NOMO-1 (cell line): ENCODE measurements around the gene TFPT.
A peak's percentile ranks its signal among the peaks of the same experiment; 100 is the strongest.
"Not testable (repeated sequence)": the region's sequence is repeated elsewhere in the genome, so short reads cannot be mapped to it uniquely, and the experiment has no call there.

Source experiments
- DNase-seq, 2 experiments: peaks; one replicate each; lab custom pipeline; 2025; ENCODE audit not compliant: unreplicated experiment in 2 of 2; lab: John Stamatoyannopoulos, UW

The TFPT gene

DNA sequence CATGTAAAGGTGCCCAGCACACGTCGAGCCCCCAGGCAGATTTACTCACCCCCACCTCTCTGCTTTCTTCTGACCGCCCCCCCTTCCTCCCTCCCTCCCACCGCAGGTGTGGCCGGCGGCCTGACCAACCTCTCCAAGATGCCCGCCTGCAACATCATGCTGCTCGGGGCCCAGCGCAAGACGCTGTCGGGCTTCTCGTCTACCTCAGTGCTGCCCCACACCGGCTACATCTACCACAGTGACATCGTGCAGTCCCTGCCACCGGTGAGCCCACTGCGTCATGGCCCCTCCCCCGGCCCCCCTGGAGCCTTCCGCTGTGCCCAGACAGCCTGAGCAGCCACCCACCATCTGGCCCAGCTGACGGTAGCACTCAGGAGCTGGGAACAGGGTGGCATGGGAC is 8.9 kb upstream of the TFPT start:
- no peak for DNase-seq

DNA sequence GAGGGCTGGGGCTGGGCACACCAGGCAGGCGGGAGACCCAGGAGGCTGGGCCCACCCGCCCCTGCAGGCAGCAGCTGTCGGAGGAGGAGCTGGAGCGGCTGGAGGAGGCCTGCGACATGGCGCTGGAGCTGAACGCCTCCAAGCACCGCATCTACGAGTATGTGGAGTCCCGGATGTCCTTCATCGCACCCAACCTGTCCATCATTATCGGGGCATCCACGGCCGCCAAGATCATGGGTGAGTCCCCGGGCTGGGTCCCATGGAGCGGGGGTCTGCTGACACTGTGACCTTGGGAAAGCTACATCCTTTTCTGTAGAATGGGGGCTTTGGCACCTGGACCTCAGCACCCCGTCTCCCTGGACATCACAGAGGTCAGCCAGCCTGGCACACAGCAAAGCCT is 8.2 kb upstream of the TFPT start:
- no peak for DNase-seq

DNA sequence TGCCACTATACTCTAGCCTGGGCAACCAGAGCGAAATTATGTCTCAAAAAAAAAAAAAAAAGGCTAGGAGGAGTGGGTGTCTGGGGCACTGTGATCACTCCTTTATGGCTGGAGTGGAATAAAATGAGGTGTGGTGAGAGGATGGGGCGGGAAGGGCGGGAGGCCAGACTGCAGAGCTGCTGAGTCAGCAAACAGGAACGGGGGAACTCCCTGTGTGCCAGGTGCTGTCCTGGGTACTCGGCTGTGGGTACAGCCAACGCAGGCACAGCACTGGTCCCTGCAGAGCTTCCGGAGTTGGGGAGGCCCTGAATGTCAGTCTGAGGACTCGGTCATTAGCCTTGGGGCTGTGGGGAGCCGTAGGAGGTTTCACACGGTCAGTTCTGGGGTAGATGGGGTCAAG is 5.8 kb upstream of the TFPT start:
- no peak for DNase-seq

DNA sequence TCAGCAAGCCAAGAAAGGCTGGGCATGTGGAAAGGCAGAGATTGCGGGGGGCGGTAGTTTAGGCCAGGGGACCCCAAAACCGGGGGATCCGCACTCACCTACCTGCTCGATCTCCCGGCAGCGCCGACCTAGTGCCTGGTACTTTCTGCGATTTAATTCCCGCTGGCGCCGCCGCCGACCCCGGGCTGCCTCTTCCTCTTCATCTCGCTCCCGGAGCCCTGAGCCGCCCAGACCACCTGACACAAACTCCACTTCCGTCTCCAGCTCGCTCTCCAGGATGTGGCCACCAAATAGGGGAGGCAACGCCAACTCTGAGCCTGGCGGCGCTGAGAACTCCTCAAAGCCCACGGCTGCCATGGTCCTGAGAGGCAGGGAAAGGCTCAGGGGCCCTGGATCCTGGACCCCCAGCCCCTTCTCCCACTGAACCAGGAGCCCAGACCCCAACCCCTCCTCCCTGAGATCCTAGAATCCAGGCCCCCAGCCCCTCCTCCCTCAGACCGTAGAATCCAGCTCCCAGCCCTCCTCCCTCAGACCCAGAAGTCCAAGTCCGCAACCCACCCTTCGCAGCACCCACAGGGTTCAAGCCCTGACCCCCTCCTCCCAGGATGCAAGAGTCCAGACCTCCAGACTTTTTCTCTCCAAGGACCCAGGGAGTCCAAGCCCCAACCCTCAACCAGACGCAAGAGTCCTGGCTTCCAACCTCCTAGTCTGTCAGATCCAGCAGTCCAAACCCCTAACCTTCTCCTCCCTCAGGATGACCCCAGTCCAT is 933 bp downstream of the TFPT start:
- DNase-seq: peak; percentile 60 to 61

DNA sequence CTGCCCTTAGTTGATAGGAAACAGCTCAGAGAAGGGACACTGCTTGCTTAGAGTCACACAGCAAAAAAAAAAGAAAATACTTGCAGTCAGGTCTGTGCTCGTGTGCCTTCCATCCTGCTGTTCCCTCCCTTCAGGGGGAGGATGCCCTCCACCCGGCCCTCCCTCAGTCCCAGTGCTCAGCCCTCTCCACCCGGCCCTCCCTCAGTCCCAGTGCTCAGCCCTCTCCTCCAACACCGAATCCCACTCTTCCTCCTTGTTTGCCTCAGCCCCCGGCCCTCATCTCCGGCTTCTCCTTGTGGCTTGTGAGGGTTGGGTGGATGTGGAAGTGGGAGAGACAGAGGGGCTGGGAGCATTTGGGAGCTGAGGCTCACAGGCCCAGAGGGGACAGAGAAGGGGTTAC is 5.8 kb downstream of the TFPT start:
- no peak for DNase-seq

DNA sequence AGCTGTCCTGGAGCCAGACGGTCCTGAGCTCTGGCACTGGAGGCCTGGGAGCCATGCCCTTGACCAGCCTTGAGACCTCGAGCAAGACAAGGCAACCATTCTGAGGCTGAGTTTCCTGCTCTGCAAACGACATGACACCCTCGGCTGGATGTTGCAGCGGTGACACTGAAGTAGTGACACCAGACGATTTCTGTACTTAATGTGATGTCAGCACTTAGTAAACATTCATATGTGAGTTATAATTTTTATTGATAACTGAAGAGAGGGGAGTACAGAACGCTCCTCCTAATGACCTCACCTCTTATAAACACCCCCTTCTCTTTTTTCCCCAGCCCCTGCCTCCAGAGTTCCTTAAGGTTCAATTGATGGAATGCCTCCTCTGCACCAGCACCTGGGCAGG is 7.0 kb downstream of the TFPT start:
- DNase-seq: no peak

DNA sequence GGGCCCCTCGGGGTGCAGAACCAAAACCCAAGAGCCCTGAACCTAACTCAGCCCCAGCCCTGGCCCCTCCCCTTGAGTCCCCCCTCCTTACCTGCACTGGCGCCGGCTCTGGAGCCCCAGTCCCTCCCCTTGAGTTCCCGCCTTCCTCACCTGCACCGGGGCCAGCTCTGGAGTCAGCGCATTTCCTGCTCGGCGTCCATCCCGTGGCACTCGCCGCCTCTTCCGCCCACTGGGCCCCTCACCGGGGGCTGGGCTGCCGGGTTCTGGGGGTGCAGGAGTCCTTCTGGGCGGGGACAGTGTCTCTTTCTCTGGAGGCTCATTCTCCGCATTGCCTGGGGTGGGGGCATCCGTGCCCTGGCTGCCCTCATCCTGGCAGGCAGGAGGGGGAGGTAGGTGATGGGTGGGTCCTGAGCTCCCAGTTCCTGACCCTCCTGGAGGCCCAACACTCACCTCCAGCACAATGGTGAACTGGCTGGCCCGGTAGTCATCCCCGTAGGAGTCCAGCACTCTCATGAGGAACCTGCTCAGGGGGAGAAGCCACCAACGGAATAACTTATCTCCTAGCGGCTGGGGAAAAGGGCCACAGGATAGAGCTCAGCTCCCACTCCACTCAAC is 7.5 kb downstream of the TFPT start:
- no peak for DNase-seq

DNA sequence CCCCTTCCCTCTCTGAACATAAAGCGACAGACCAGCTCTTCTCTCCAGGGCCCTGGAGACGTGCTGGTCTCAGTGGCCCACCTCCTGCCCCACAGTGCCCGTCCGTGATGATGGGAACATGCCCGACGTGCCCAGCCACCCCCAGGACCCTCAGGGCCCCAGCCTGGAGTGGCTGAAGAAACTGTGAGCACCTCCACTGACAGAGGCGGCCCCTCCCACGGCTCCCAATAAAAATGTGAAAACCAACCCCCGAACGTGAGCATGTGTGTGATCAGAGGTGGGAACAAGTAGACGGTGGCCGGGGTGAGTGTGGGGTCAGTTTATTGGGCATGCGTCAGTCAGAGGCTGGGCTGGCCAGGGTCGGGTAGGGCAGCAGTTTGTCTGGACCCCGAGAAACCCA is 8.7 kb downstream of the TFPT start:
- no peak for DNase-seq

DNA sequence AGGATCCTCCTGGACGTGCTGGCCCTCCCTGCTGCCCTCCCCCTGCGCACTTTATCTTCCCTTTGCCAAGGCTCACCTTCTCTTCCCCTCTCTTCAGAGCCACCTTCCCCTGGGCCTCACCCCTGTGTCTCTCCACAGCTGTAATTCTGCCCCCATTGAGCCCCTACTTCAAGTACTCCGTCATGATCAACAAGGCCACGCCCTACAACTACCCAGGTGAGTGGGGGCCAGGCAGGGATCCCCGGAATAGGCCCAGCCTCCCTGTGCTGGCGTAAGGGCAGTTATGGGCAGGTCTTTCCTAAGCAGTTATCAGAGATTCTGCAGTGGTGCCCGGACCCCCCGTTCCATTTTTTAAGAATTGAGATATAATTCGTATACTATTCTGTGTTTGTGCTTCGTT is 9.7 kb downstream of the TFPT start:
- no peak for DNase-seq

DNA sequence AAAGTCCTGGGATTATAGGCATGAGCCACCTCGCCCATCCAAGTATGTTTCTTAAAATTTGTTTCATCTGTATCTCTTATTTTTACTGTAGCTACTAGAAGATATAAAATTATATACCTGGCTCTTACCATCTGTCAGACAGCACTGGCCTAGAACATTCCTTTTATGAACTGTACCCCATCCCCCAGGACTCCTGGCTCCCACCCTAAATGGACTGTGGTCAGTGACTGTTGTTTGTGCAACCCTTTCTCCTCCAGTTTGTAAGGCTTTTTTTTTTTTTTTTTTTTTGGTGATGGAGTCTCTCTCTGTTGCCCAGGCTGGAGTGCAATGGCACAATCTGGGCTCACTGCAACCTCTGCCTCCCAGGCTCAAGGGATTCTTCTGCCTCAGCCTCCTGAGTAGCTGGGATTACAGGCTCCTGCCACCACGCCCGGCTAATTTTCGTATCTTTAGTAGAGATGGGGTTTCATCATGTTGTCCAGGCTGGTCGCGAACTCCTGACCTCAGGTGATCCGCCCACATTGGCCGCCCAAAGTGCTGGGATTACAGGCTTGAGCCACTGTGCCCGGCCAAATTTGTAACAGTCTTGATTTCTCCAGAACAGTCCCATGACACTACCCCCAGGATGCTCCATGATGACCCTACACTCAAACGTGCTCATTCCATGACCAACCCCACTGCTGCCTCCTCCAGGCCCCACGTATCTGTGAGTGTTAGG is 10.3 kb downstream of the TFPT start:
- no peak for DNase-seq

DNA sequence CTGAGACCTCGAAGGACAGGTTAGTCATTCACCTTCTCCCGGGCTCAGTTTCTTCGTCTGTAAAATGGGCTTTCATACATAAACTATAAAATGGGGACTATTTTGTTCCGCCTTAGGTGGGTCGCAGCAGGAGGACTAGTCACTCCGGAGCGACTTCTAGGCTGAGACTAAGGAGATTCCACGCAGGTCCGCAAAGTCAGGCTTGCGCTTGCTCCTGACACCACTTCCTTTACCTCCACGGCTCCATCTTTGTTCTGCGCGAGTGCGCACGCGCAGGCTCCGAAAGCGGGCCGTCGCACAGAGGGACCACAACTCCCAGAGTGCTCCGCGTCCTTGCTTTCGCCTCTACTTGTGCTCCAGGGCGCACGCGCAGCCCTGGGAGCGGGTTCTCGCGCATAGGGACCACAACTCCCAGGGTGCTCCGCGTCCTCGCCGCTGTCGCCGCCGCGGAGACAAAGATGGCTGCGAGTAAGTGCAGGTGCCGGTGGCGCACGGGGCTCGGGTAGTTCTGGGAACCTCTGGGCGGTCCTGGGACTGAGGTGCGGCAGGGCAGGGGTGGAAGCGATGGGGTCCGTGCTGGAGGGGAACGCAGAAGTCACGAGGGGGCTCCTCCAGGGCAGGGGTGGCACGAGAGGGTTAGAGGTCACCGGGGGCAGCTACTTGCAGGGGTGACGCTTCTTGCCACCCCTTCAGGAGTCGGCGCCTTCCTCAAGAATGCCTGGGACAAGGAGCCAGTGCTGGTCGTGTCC is 12.9 kb downstream of the TFPT start, which contains the start of gene NDUFA3:
TSS of gene NDUFA3 (plus strand) at position 435 of the 749 bp plus-strand sequence. CDS start at position 459, 24 bp downstream.
- DNase-seq: peak; percentile 97

DNA sequence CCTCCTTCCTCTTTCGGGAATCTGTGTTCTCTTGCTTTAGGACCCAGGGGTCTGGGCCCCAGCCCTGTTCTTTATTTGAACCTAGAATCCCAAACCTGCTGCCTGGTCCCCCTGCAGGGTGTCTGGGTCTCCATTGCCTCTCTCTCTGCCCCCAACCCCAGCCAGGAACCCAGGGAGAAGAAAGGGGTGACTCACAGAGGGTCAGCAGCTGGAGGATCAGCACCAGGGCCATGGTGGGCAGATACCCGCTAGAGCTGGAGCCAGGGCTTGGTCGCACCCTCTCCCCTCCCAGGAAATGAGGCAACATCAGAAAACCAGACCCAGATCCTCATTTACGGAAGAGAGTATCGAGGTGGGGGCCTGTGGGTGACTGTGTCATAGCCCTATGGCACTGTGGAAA is 14.9 kb downstream of the TFPT start, which contains the start of gene OSCAR:
TSS of gene OSCAR (minus strand) at position 243 of the 400 bp plus-strand sequence. CDS start at position 232, 11 bp downstream.
- peak; percentile 14 to 19 for DNase-seq

DNA sequence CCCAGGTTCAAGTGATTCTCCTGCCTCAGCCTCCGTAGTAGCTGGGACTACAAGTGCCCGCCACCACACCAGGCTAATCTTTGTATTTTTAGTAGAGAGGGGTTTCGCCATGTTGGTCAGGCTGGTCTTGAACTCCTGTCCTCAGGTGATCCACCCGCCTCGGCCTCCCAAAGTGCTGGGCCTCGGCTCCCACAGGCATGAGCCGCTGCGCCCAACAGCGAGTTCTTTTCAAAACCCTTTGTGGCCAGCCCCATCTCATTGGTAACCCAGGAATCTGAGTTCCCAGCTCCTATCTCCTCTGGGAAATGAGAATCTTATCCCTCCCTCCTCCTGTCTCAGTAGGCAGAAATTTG is 15.6 kb downstream of the TFPT start:
- DNase-seq: not testable (repeated sequence)

DNA sequence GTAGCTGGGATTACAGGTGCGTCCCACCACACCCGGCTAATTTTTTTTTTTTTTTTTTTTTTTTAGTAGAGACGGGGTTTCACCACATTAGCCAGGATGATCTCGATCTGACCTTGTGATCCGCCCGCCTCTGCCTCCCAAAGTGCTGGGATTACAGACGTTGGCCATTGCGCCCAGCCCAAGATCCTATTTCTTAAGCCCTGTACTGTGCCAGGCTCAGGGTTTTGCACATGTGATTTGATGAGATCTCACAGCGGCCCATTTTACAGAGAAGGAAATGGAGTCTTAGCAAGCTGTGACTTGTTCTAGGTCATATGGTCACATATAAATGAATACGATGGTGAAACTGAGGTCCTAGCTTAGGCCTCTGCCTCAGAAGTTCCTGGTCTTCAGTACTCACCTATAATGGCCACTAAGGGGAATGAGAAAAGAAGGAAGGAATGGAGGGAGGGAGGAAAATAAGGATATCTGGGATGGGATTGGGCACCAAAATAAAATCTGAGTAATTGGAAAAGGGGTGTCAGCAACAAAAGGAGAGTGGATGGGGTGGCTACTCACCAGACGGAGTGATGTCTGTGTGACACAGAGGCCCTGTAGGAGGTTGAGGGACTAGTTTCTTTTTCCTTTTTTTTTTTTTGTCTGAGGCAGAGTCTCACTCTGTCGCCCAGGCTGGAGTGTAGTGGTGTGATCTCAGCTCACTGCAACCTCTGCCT is 16.1 kb downstream of the TFPT start:
- no peak for DNase-seq

DNA sequence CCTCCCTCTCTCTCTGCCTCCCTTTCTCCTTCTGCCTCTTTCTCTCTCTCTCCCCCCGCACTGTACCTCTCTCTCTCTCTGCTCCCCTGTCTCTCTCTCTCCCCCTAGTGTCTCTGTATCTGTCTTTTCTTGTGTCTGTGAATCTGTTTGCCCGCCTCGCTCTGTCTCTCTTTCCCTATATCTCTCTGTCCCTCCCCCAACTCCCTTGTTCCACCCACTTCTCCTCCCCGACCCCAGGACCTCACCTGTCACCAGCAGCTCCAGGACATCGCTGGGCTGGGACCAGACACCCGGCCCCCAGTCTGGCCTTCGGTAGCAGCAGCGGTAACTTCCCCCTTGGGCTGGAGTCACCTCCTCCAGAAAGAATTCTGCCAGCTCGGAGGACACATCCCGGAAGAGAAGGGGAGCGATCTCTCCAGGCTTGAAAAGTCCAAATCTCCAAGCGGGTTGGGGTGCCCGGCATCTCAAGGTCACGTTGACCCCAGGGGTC is 18.8 kb downstream of the TFPT start:
- DNase-seq: peak; percentile 30 to 47

DNA sequence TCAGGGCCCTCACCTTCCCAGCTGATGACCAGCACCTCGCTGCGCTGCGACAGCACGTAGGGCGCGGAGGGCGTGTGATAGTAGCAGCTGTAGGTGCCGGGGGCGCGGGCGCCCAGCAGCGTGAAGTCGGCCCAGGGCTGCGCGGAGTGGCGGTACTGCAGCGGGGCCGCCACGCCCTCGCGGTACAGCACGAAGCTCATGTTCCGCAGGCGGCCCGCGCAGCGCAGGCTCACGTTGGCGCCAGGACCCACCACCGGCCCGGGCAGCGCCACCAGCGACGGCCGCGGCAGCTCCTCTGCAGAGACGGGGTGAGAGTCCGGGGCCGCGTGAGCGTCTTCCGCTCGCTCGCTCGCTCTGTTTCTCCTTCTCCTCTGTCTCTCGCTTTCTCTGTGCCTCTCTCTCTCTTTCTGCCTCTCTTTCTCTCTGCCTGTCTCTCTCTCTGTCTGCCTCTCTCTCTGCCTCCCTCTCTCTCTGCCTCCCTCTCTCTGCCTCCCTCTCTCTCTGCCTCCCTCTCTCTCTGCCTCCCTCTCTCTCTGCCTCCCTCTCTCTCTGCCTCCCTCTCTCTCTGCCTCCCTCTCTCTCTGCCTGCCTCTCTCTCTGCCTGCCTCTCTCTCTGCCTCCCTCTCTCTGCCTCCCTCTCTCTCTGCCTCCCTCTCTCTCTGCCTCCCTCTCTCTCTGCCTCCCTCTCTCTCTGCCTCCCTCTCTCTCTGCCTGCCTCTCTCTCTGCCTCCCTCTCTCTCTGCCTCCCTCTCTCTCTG is 19.4 kb downstream of the TFPT start:
- peak; percentile 42 to 43 for DNase-seq

DNA sequence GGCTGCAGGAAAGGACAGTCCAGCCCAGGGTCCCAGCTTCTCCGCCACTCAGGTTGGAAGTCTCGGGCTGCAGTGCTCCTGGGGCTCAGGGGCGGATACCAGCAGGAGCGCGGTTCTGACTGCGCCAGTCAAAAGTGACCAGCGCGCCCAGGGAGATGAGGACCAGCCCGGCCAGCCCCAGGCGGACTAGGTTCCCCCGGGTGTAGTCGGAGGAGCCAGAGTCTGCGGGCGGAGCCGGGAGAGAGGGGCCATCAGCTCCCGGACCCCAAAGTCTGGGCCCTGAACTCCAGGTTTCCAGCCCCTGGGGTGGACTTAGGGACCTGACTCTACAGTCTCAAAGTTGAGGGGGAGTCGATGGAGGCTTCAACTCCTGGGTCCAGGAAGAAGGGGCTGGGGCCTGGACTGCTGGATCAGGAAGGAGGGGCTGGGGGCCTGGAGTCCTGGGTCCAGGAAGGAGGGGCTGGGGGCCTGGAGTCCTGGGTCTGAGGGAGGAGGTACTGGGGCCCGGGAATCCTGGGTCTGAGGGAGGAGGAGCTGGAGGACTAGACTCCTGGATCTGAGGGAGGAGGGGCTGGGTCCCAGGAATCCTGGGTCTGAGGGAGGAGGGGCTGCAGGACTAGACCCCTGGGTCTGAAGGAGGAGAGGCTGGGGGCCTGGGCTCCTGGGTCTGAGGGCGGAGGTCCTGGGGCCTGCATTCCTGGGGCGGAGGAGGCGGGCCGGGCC is 20.2 kb downstream of the TFPT start:
- DNase-seq: no peak

DNA sequence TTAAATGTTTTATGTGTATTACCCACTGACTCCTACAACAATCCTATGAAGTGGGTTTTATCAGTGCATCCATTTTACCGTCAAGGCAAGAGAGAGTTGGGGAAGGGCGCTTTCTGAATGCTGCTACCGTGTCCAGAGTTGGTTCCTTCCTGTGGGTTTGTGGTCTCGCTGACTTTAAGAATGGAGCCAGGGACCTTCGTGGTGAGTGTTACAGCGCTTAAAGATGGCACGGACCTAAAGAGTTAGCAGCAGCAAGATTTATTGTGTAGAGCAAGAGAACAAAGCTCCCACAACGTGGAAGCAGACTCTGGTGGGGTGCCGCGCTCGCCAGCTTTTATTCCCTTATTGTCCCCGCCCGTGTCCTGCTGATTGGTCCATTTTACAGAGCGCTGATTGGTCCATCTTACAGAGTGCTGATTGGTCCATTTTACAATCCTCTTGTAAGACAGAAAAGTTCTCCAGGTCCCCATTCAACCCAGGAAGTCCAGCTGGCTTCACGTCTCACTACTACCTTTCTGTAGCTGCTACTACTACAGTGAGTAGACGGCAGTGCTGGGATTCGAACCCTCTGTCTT is 20.9 kb downstream of the TFPT start:
- no peak for DNase-seq

DNA sequence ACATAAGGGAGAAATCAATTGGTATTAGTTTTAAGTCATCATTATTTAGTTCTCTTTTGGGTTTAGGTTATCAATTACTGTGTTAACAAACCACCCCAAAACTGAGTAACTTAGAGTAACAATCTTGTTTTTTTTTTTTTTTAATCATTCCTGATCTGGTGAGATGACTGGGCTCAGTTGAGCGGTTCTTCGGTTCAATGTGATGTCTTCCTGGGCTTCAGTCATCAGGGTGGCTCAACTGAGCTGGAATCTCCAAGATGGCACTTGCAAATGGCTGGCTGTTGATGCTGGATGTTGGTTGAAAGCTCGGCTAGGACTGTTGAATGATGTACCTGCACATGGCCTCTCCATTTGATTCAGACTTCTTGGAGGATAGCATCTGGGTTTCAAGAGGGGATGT is 31.0 kb downstream of the TFPT start:
- DNase-seq: no peak
